ENCODE measurements around the gene CUL4A.

The CUL4A gene

GRCh38 chr13:113267642-113268405 is 58.4 kb downstream of the CUL4A start:
- Histone ChIP-seq H3K27me3 (ENCODE audit: low read length) (no peaks in the 10 kb centered on the region), H3K36me3 (ENCODE audit: low read length) (no peaks in the 10 kb centered on the region; the same call in 1 of the 2 replicates), H3K9me2 (replicated peaks; ENCODE audit: insufficient read depth, low read length) (no peaks in the 10 kb centered on the region), H3K27ac (ENCODE audit: low read depth, low read length) (no peak overlapping the region), H3K9ac (ENCODE audit: low read length) (no peak overlapping the region), H3F3A (ENCODE audit: insufficient read depth) (no peaks in the 10 kb centered on the region), H4K20me1 (ENCODE audit: low read depth, low read length) (no peaks in the 10 kb centered on the region), H3K4me2 (ENCODE audit: low read depth, low read length, poor library complexity, severe bottlenecking) (no peak overlapping the region), H2AFZ (ENCODE audit: low read depth, low read length, severe bottlenecking) (no peak overlapping the region), H3K9me3 (ENCODE audit: insufficient read depth, low read length) (no peaks in the 10 kb centered on the region), H3K79me2 (ENCODE audit: insufficient read depth, low read length) (no peaks in the 10 kb centered on the region), H3K4me3 (ENCODE audit: insufficient read depth, low read length, poor library complexity, severe bottlenecking) (no peak overlapping the region)
- TF ChIP-seq CTCF (IDR thresholded peaks at IDR 0.05; ENCODE audit: insufficient read depth, low read length, poor library complexity, severe bottlenecking) (no peak), EZH2phosphoT487 (conservative IDR thresholded peaks at IDR 0.05; ENCODE audit: low read length) (no peak)

GRCh38 chr13:113272031-113272430 is 62.6 kb downstream of the CUL4A start:
- Histone ChIP-seq H3K9me2 (replicated peaks; ENCODE audit: insufficient read depth, low read length) (no peaks in the 10 kb centered on the region), H3K27me3 (ENCODE audit: low read length) (no peaks in the 10 kb centered on the region), H3K4me3 (ENCODE audit: insufficient read depth, low read length, poor library complexity, severe bottlenecking) (no peak overlapping the region), H2AFZ (ENCODE audit: low read depth, low read length, severe bottlenecking) (no peak overlapping the region), H3K9me3 (ENCODE audit: insufficient read depth, low read length) (no peaks in the 10 kb centered on the region), H4K20me1 (ENCODE audit: low read depth, low read length) (no peaks in the 10 kb centered on the region), H3K79me2 (ENCODE audit: insufficient read depth, low read length) (no peaks in the 10 kb centered on the region), H3K9ac (ENCODE audit: low read length) (no peak overlapping the region), H3F3A (ENCODE audit: insufficient read depth) (no peaks in the 10 kb centered on the region), H3K36me3 (ENCODE audit: low read length) (no peaks in the 10 kb centered on the region), H3K4me2 (ENCODE audit: low read depth, low read length, poor library complexity, severe bottlenecking) (no peak overlapping the region), H3K27ac (ENCODE audit: low read depth, low read length) (no peak overlapping the region)
- TF ChIP-seq EZH2phosphoT487 (conservative IDR thresholded peaks at IDR 0.05; ENCODE audit: low read length) (no peak), CTCF (IDR thresholded peaks at IDR 0.05; ENCODE audit: insufficient read depth, low read length, poor library complexity, severe bottlenecking) (no peak)

- Histone ChIP-seq H3K27ac (ENCODE audit: low read depth, low read length) (no peak overlapping the region), H3F3A (ENCODE audit: insufficient read depth) (no peaks in the 10 kb centered on the region), H3K9me3 (ENCODE audit: insufficient read depth, low read length) (no peaks in the 10 kb centered on the region), H3K36me3 (ENCODE audit: low read length) (no peaks in the 10 kb centered on the region), H3K4me2 (ENCODE audit: low read depth, low read length, poor library complexity, severe bottlenecking) (no peak overlapping the region), H2AFZ (ENCODE audit: low read depth, low read length, severe bottlenecking) (no peak overlapping the region), H3K9ac (ENCODE audit: low read length) (no peak overlapping the region), H3K9me2 (replicated peaks; ENCODE audit: insufficient read depth, low read length) (no peaks in the 10 kb centered on the region), H4K20me1 (ENCODE audit: low read depth, low read length) (no peaks in the 10 kb centered on the region), H3K4me3 (ENCODE audit: insufficient read depth, low read length, poor library complexity, severe bottlenecking) (no peak overlapping the region), H3K27me3 (ENCODE audit: low read length) (no peaks in the 10 kb centered on the region), H3K79me2 (ENCODE audit: insufficient read depth, low read length) (no peaks in the 10 kb centered on the region)
- no peak for TF ChIP-seq CTCF (IDR thresholded peaks at IDR 0.05; ENCODE audit: insufficient read depth, low read length, poor library complexity, severe bottlenecking)
- TF ChIP-seq EZH2phosphoT487 (conservative IDR thresholded peaks at IDR 0.05; ENCODE audit: low read length), result no peak
Observed at GRCh38 chr13:113272701-113273181, 63.3 kb downstream of the CUL4A start.

Data from SU-DHL-6 (cell line).